H1 (cell line): ENCODE data around the gene GTPBP1. TPM values are rescaled to one million over a fixed set of nuclear protein-coding genes. Genes with fewer than 3 reads are reported as not detected.

ENCODE experiments used
- CTCF ChIA-PET: fragments of 300-600 bp; sonication (Branson Sonifier 250); formaldehyde crosslinking; loops from one replicate; lab custom pipeline; 2021; ENCODE audit not compliant: partially characterized antibody; lab: Charles Lee
- POLR2A ChIA-PET: fragments of 300-600 bp; sonication (Branson Sonifier 250); formaldehyde crosslinking; loops from one replicate; lab custom pipeline; 2021; ENCODE audit warnings: inconsistent platforms; ENCODE audit not compliant: partially characterized antibody; lab: Charles Lee
- DNase-seq, 2 experiments: peaks; one replicate each; pipeline versions ENCODE4 v3.0.0 to v3.0.0-alpha.2; 2010 to 2022; ENCODE audit warnings: low spot score in 2 of 2, low read depth in 1 of 2, mixed read lengths in 1 of 2
- FAIRE-seq: peaks from 2 replicates; lab custom pipeline; 2011; peaks lifted over from hg19 to GRCh38; lab: Jason Lieb, UNC
- H2AFZ ChIP-seq: 2 replicates; pipeline ENCODE4 v1.8.1; 2012; ENCODE audit warnings: low read length, inconsistent platforms
- H2AK5ac ChIP-seq: 2 replicates; pipeline ENCODE4 v1.6.1; 2013; ENCODE audit warnings: low read depth, low read length
- H2BK120ac ChIP-seq: replicated peaks from 2 replicates; pipeline ENCODE3; 2013; ENCODE audit warnings: low read depth, low read length, inconsistent platforms
- H2BK12ac ChIP-seq: 2 replicates; pipeline ENCODE4 v1.6.1; 2013; ENCODE audit warnings: low read depth, low read length
- H2BK15ac ChIP-seq: 2 replicates; pipeline ENCODE4 v1.6.1; 2013; ENCODE audit warnings: low read length
- H2BK20ac ChIP-seq: 2 replicates; pipeline ENCODE4 v1.6.1; 2013; ENCODE audit warnings: low read length
- H2BK5ac ChIP-seq: 2 replicates; pipeline ENCODE4 v1.6.1; 2013; ENCODE audit warnings: low read depth, low read length
- H3K14ac ChIP-seq: 2 replicates; pipeline ENCODE4 v1.6.1; 2013; ENCODE audit warnings: inconsistent platforms; ENCODE audit not compliant: insufficient read length
- H3K18ac ChIP-seq: 2 replicates; pipeline ENCODE4 v1.6.1; 2013; ENCODE audit warnings: low read length; ENCODE audit errors: extremely low read depth
- H3K23ac ChIP-seq: 2 replicates; pipeline ENCODE4 v1.6.1; 2013; ENCODE audit warnings: inconsistent platforms; ENCODE audit not compliant: insufficient read length
- H3K23me2 ChIP-seq: 2 replicates; pipeline ENCODE4 v1.6.1; 2013; ENCODE audit warnings: low read depth, low read length
- H3K27ac ChIP-seq: 2 replicates; pipeline ENCODE4 v1.6.1; 2011; ENCODE audit warnings: low read depth, low read length, inconsistent platforms
- H3K27me3 ChIP-seq, 4 experiments: replicated peaks in 1 of 4; 1 replicate in 1 of 4; 2 replicates in 3 of 4; pipeline versions ENCODE4 v1.6.1 to v1.8.1; 2011 to 2013; ENCODE audit warnings: low read length in 3 of 4, mild to moderate bottlenecking in 3 of 4, inconsistent platforms in 2 of 4, mixed read lengths in 2 of 4, moderate library complexity in 1 of 4; ENCODE audit not compliant: control insufficient read depth in 3 of 4, insufficient read depth in 3 of 4; ENCODE audit errors: extremely low read depth in 1 of 4
- H3K36me3 ChIP-seq, 4 experiments: 2 replicates each; pipeline versions ENCODE4 v1.6.1 to v1.8.1; 2011 to 2013; ENCODE audit warnings: mild to moderate bottlenecking in 4 of 4, low read length in 3 of 4, moderate library complexity in 2 of 4, control low read depth in 1 of 4, inconsistent platforms in 1 of 4; ENCODE audit not compliant: insufficient read depth in 4 of 4, control insufficient read depth in 2 of 4
- H3K4ac ChIP-seq: replicated peaks from 2 replicates; pipeline ENCODE3; 2013; ENCODE audit warnings: low read length, low read depth, mixed read lengths, inconsistent platforms; ENCODE audit not compliant: insufficient read length
- H3K4me1 ChIP-seq, 4 experiments: replicated peaks in 1 of 4; 1 replicate in 1 of 4; 2 replicates in 3 of 4; pipeline versions ENCODE4 v1.6.1 to v1.8.1; 2011 to 2013; ENCODE audit warnings: low read length in 3 of 4, inconsistent platforms in 2 of 4, mixed read lengths in 1 of 4; ENCODE audit not compliant: insufficient read depth in 4 of 4, control insufficient read depth in 3 of 4
- H3K4me2 ChIP-seq, 2 experiments: 2 replicates each; pipeline versions ENCODE4 v1.6.1 to v1.8.1; 2011 to 2013; ENCODE audit warnings: low read depth in 2 of 2, low read length in 2 of 2, control low read depth in 1 of 2, inconsistent platforms in 1 of 2, mild to moderate bottlenecking in 1 of 2; ENCODE audit not compliant: insufficient read depth in 1 of 2
- H3K4me3 ChIP-seq, 4 experiments: fragments of 200-600, 300-600 bp in 1 of 4; sonication (generic), shearing (Covaris generic), sonication (Bioruptor Twin) in 1 of 4; 2 replicates each; pipeline versions ENCODE4 v1.5.1 to v1.8.1; 2011 to 2016; ENCODE audit warnings: low read length in 4 of 4, low read depth in 3 of 4, control low read depth in 2 of 4, inconsistent platforms in 2 of 4, mild to moderate bottlenecking in 2 of 4, mixed read lengths in 1 of 4, moderate library complexity in 1 of 4; ENCODE audit not compliant: insufficient read depth in 2 of 4; ENCODE audit errors: extremely low read depth in 1 of 4
- H3K56ac ChIP-seq: replicated peaks from 2 replicates; pipeline ENCODE3; 2013; ENCODE audit warnings: low read depth, mild to moderate bottlenecking, mixed read lengths, low read length, inconsistent platforms; ENCODE audit not compliant: insufficient read length
- H3K79me1 ChIP-seq: 2 replicates; pipeline ENCODE4 v1.6.1; 2013; ENCODE audit warnings: low read depth, low read length, control low read depth
- H3K79me2 ChIP-seq, 2 experiments: 2 replicates each; pipeline versions ENCODE4 v1.6.1 to v1.8.1; 2012 to 2013; ENCODE audit warnings: low read length in 2 of 2, mild to moderate bottlenecking in 2 of 2, inconsistent platforms in 1 of 2; ENCODE audit not compliant: insufficient read depth in 2 of 2, control insufficient read depth in 1 of 2
- H3K9ac ChIP-seq, 4 experiments: replicated peaks in 1 of 4; 1 replicate in 1 of 4; 2 replicates in 3 of 4; pipeline versions ENCODE4 v1.6.1 to v1.8.1; 2011 to 2013; ENCODE audit warnings: low read depth in 3 of 4, low read length in 3 of 4, control low read depth in 2 of 4, mild to moderate bottlenecking in 2 of 4, moderate library complexity in 2 of 4, inconsistent platforms in 1 of 4; ENCODE audit errors: extremely low read depth in 1 of 4
- H3K9me3 ChIP-seq, 2 experiments: 2 replicates each; pipeline versions ENCODE4 v1.6.1 to v1.8.1; 2012 to 2013; ENCODE audit warnings: mild to moderate bottlenecking in 2 of 2, moderate library complexity in 2 of 2, control low read depth in 1 of 2, inconsistent platforms in 1 of 2, low read depth in 1 of 2, low read length in 1 of 2, mixed read lengths in 1 of 2; ENCODE audit not compliant: insufficient read depth in 2 of 2
- H4K20me1 ChIP-seq, 2 experiments: replicated peaks in 1 of 2; 2 replicates each; pipeline versions ENCODE3 to v1.8.1; 2011 to 2013; ENCODE audit warnings: inconsistent platforms in 2 of 2, low read length in 2 of 2, mild to moderate bottlenecking in 1 of 2; ENCODE audit not compliant: insufficient read depth in 2 of 2, control insufficient read depth in 1 of 2
- H4K5ac ChIP-seq: 2 replicates; pipeline ENCODE4 v1.6.1; 2013; ENCODE audit warnings: low read length, low read depth, mixed read lengths, inconsistent platforms; ENCODE audit not compliant: insufficient read length
- H4K8ac ChIP-seq: 2 replicates; pipeline ENCODE4 v1.8.0; 2013; ENCODE audit warnings: mild to moderate bottlenecking, moderate library complexity, low read length, inconsistent platforms; ENCODE audit not compliant: insufficient read depth; ENCODE audit errors: extremely low read depth
- H4K91ac ChIP-seq: replicated peaks from 2 replicates; pipeline ENCODE3; 2013; ENCODE audit warnings: low read length, mixed read lengths, inconsistent platforms; ENCODE audit not compliant: insufficient read length
- BACH1 ChIP-seq: IDR thresholded peaks from 2 replicates; pipeline ENCODE4 v1.6.1; 2012; ENCODE audit warnings: low read length, improper control_type of control experiment
- BCL11A ChIP-seq, 2 experiments: IDR thresholded peaks; one replicate each; pipeline ENCODE4 v1.6.1; 2011; ENCODE audit warnings: low read depth in 2 of 2, low read length in 2 of 2, mild to moderate bottlenecking in 2 of 2
- CHD1 ChIP-seq: IDR thresholded peaks from 2 replicates; pipeline ENCODE4 v1.6.1; 2012; ENCODE audit warnings: low read depth, low read length, improper control_type of control experiment
- JUN ChIP-seq: IDR thresholded peaks from 2 replicates; pipeline ENCODE4 v1.6.1; 2011; ENCODE audit warnings: low read depth, mild to moderate bottlenecking, improper control_type of control experiment, low read length
- JUND ChIP-seq: IDR thresholded peaks from 2 replicates; pipeline ENCODE4 v1.6.1; 2011; ENCODE audit warnings: mild to moderate bottlenecking, improper control_type of control experiment, low read length
- RAD21 ChIP-seq, 2 experiments: IDR thresholded peaks in 1 of 2; conservative IDR thresholded peaks in 1 of 2; 2 replicates each; pipeline ENCODE4 v1.6.1; 2011; ENCODE audit warnings: low read depth in 2 of 2, low read length in 2 of 2, improper control_type of control experiment in 1 of 2, inconsistent platforms in 1 of 2, mild to moderate bottlenecking in 1 of 2, moderate library complexity in 1 of 2
- SUZ12 ChIP-seq: fragments of 200-600 bp; sonication (generic); IDR thresholded peaks from 2 replicates; pipeline ENCODE4 v1.6.1; 2012; ENCODE audit warnings: mild to moderate bottlenecking, inconsistent platforms, low read length, moderate library complexity, mixed read lengths
- WGBS, 2 experiments: shearing (Covaris generic) in 1 of 2; methylation state at CpG; one replicate each; pipeline versions ENCODE4 v1.1.6 to v1.1.7; 2013 to 2015; ENCODE audit warnings: low lambda C conversion rate in 2 of 2, mixed read lengths in 2 of 2, inconsistent platforms in 1 of 2, low coverage in 1 of 2, missing lambda C conversion rate in 1 of 2; ENCODE audit not compliant: insufficient replicate concordance in 2 of 2, insufficient coverage in 1 of 2, insufficient read length in 1 of 2; ENCODE audit errors: extremely low coverage in 1 of 2, missing lambda C conversion rate in 1 of 2; 5-methylcytosine and 5-hydroxymethylcytosine counted together
- polyA plus RNA-seq, 7 experiments: library from polyadenylated mRNA; depleted of rRNA in 3 of 7; stranded (reverse) in 5 of 7; unstranded in 2 of 7; fragments of >200 nt in 5 of 7; fragments of 200-250 nt in 2 of 7; gene quantifications; 1 replicate in 5 of 7; 2 replicates in 1 of 7; 4 replicates in 1 of 7; pipeline versions ENCODE4 v1.2.1 to v1.2.3, GENCODE V29; 2011 to 2013; ENCODE audit warnings: missing spikeins in 2 of 7, mixed read lengths in 2 of 7
- total RNA-seq: library from RNA; stranded (reverse); fragmentation: NEBNext Ultra II Directional; extraction: Animal tissue kit (Norgen Biotek cat#: 25700); gene quantifications from 2 replicates; pipeline ENCODE4 v1.2.1, GENCODE V29; 2021
- TF ChIP-seq, protein P1 (sequence below): IDR thresholded peaks from 2 replicates; pipeline ENCODE4 v1.6.1; 2011; ENCODE audit warnings: low read depth, mild to moderate bottlenecking, low read length; ENCODE audit not compliant: insufficient read depth
- TF ChIP-seq, protein P2 (sequence below), 3 experiments: IDR thresholded peaks; 1 replicate in 2 of 3; 2 replicates in 1 of 3; pipeline versions ENCODE4 v1.5.1 to v1.6.1; 2011; ENCODE audit warnings: low read length in 3 of 3, mild to moderate bottlenecking in 3 of 3, inconsistent platforms in 2 of 3, low read depth in 1 of 3, moderate library complexity in 1 of 3; ENCODE audit not compliant: insufficient read depth in 1 of 3; ENCODE audit errors: control extremely low read depth in 1 of 3

Gene GTPBP1
- total and polyA plus RNA-seq, 2 of the 8 experiments (the other 6 are each of a cell fraction or from before 2014, with no cell fraction given): 53.1 to 91.8 TPM

DNA sequence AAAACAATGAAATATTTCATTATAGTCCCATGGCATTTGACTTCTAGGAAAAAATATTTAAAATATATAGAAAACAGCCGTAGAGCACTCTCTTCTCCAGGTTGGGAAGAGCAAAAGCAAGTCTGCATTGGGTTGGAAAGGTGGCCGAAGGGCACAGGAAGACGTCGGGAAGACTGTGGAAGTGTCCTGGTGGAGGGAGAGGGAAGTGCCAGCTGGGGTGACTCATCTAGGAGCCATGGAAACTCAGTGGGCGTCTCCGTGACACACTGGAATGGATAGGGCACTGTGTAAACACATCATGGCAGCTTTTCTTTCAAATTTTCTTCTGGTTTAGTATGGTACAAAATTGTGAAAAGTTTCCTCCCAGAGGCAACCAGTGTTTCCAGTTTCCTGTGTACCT is 12.7 kb downstream of the GTPBP1 start:
- H3K79me1 ChIP-seq: peaks cover 13% of the 10 kb centered on the region
- H3K14ac ChIP-seq: no peak overlapping the region
- no peak overlapping the region for H3K23ac ChIP-seq
- H2BK12ac ChIP-seq: no peak overlapping the region
- no peak overlapping the region for H4K5ac ChIP-seq
- ChIA-PET POLR2A (interaction anchor here (0.8 to 5.1 kb wide), 6 partner anchors 12 to 40 kb away, joined by 3 to 39 read pairs (median 5); partner anchors contain the start of genes GTPBP1 and TOMM22), CTCF (interaction anchor here (0.7 to 10.8 kb wide), 5 partner anchors 9 to 241 kb away, joined by 3 to 116 read pairs (median 3); no protein-coding TSS in a partner anchor)
- TF ChIP-seq, protein P1, sequence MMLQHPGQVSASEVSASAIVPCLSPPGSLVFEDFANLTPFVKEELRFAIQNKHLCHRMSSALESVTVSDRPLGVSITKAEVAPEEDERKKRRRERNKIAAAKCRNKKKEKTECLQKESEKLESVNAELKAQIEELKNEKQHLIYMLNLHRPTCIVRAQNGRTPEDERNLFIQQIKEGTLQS: no peak
- TF ChIP-seq BACH1 (peak; percentile 60; the same call in 1 of the 2 replicates), JUND (peak; percentile 92), SUZ12 (no peak), RAD21 (IDR thresholded peaks at IDR 0.05 in 1 of 2, conservative IDR thresholded peaks at IDR 0.05 in 1 of 2; ENCODE audit: low read depth in 2 of 2, low read length in 2 of 2) (peak in 1 of 2 experiments; percentile 23; a peak in 1 of 4 replicates), CHD1 (no peak), BCL11A (IDR thresholded peaks at IDR 0.05; ENCODE audit: low read depth in 2 of 2, low read length in 2 of 2) (no peak), JUN (peak; percentile 42; the same call in 1 of the 2 replicates)
- TF ChIP-seq, protein P2, sequence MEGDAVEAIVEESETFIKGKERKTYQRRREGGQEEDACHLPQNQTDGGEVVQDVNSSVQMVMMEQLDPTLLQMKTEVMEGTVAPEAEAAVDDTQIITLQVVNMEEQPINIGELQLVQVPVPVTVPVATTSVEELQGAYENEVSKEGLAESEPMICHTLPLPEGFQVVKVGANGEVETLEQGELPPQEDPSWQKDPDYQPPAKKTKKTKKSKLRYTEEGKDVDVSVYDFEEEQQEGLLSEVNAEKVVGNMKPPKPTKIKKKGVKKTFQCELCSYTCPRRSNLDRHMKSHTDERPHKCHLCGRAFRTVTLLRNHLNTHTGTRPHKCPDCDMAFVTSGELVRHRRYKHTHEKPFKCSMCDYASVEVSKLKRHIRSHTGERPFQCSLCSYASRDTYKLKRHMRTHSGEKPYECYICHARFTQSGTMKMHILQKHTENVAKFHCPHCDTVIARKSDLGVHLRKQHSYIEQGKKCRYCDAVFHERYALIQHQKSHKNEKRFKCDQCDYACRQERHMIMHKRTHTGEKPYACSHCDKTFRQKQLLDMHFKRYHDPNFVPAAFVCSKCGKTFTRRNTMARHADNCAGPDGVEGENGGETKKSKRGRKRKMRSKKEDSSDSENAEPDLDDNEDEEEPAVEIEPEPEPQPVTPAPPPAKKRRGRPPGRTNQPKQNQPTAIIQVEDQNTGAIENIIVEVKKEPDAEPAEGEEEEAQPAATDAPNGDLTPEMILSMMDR (IDR thresholded peaks at IDR 0.05; ENCODE audit: control extremely low read depth in 1 of 3, insufficient read depth in 1 of 3, low read depth in 1 of 3, low read length in 3 of 3): peak; percentile 24 to 68 (median 53); a peak in 3 of 4 replicates
- no peak overlapping the region for H3K4me3 ChIP-seq
- no peak overlapping the region for H2AFZ ChIP-seq
- no peaks in the 10 kb centered on the region for H3K27me3 ChIP-seq
- no peak overlapping the region for H2AK5ac ChIP-seq
- no peak overlapping the region for H4K8ac ChIP-seq
- no peak overlapping the region for H2BK120ac ChIP-seq
- no peaks in the 10 kb centered on the region for H3K23me2 ChIP-seq
- no peak for DNase-seq
- H3K79me2 ChIP-seq: peaks cover 0 to 26% of the 10 kb centered on the region in 2 experiments; a peak in 3 of 4 replicates
- peaks cover 0 to 3% (median under 1%) of the 10 kb centered on the region in 4 experiments; a peak in 4 of 7 replicates for H3K4me1 ChIP-seq
- H3K27ac ChIP-seq: no peak overlapping the region
- no peak overlapping the region for H2BK15ac ChIP-seq
- no peak overlapping the region for H3K4me2 ChIP-seq
- no peak overlapping the region for H4K91ac ChIP-seq
- 85% methylated on average over 6 of the region's 6 CpGs; no CpG with 5 or more reads in 1 of the 2 experiments for WGBS, 2 experiments
- FAIRE-seq: no peak
- H3K9ac ChIP-seq: no peak overlapping the region
- H3K9me3 ChIP-seq: no peaks in the 10 kb centered on the region
- H3K4ac ChIP-seq: no peak overlapping the region
- H4K20me1 ChIP-seq: peaks cover 3 to 18% of the 10 kb centered on the region in 2 experiments
- H2BK5ac ChIP-seq: no peak overlapping the region
- H3K36me3 ChIP-seq: peaks cover 4 to 57% (median 30%) of the 10 kb centered on the region in 4 experiments; a peak in 6 of 8 replicates
- no peak overlapping the region for H3K18ac ChIP-seq
- no peak overlapping the region for H2BK20ac ChIP-seq
- H3K56ac ChIP-seq: no peak overlapping the region
